ENCODE results near the gene UIMC1.
"Not testable (repeated sequence)": the region's sequence is repeated elsewhere in the genome, so short reads cannot be mapped to it uniquely, and the experiment has no call there.

The UIMC1 gene

DNA sequence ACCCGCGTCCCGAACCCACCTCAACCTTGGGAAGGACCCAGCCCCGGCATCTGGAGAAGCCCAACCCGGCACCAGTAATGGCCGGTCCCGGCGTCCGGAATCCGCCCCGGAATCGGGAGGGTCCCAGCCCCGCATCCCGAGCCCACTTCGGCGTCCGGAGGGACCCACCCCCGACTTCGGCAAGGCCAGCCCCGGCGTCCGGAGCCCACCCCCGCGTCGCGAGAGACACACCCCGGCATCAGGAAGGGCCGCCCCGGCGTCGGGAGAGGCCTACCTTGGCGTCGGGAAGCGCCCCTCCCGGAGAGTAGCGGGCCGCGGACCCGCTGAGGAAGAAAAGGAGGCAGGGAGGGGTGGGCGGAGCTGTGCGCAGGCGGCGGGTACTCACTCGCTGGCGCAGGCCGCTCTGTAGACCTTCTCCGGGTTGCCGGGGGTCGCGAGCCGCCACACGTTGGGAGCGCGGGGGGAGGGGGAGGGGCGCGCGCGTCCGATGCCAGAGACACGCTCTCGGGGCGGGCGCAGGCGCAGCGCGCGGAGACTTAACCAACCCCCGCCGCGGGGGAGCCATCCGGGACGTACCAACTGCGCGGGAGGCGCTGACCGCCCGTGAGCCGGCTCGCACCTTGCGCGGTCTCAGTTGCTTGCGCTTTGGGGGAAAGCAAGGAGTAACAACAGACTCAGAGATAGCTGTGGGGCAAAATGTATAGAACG is at the start of gene UIMC1:
UIMC1 (minus strand) TSS at position 515 of the 708 bp plus-strand sequence. CDS start 24,164 bp downstream, outside the sequence.
- DNase-seq = peak; percentile 92

DNA sequence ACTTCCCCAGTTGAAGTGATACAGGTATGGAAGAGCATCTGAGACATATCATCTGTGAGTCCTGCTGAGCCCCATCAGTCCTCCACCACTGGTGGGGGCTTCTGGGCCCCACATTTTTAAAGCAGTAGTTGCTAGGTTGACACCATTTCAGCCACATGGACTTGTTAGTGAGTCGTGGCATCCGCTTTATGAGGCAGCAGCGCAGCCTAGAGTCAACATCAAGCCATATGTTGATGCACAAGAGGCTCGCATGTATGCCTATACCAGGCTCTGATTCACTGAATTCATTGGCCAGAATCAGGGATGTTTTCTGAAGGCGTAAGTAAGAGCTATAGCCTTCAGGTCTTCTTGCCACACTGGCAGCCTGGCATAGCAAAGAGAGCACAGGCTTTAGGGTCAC is 42.7 kb upstream of the UIMC1 start:
- DNase-seq = no peak

DNA sequence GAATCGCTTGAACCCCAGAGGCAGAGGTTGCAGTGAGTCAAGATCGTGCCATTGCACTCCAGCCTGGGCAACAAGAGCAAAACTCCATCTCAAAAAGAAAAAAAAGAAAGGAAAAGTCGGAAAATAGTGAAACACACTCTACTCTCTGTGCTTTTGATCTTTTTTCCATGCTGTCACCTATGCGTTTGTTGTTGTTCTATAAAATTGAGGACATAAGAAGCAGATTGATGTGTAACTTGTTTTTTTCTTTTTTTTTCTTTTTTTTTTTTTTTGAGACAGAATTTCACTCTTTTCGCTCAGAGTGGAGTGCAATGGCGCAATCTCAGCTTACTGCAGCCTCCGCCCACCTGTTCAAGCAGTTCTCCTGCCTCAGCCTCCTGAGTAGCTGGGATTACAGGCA is 42.0 kb upstream of the UIMC1 start:
- DNase-seq = not testable (repeated sequence)

DNA sequence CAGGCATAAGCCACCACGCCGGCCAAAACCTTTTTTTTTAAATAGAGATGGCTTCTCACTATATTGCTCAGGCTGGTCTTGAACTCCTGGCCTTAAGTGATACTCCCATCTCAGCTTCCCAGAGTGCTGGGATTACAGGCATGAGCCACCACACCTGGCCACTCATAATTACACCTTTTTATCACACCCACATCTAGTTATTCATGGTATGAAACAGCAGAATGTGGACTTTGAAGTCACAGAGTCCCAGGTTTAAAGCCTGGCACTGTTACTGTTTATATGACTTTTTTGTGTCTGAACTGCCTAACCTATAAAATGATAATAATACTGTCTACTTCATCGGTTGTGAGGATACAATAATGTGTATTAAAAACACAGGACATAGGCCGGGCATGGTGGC is 39.1 kb upstream of the UIMC1 start:
- no peak for DNase-seq

DNA sequence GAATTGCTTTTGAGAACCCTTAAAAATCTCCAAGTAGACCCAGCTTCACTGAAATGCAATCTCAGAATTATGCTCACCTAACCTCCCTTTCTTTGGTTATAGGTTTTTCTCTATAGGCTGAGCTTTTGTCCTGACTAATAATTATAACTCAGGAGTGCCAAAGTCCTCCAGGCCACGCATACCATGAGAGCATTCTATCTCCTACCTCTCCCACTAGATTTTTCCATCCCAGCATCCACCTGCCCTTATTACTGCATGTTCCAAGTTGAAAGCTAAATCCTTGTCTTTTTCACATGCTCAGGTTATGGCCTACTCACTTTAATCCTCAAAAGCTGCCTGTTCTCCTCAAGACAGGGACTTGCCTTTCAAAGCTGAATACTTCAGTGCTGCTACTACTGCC is 38.1 kb upstream of the UIMC1 start:
- no peak for DNase-seq

DNA sequence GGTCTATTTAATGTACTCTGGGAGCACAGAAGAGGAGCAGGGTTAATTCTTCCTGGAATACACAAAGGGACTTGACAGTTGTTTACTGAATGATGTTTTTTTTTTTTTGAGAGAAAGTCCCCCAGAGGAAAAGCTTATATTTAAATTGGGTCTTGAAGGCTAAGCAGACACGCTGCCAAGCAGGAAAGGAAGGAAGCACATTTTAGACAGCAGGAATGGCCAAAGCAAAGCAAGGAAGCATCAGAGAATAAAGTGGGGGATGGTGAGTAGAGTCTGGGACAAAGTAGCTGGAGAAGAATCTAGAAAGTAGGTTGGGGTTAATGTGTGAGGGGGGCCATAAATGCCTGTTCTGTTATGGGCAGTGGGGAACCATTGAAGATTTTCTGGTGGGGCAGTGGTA is 37.4 kb upstream of the UIMC1 start:
- DNase-seq = no peak

DNA sequence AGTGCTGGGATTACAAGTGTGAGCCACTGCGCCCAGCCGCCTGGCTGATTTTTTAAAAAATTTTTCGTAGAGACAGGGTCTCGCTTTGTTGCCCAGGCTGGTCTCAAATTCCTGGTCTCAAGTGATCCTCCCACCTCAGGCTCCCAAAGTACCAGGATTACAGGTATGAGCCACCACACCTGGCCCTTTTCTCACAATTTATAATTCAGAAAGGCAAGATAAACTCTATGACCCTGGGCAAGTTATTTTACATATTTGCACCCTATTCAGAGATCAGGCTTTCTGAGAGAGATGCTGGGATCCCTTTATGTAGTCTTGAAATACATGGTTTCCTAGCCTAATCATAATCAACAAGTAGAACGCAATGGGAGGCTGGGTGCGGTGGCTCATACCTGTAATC is 36.5 kb upstream of the UIMC1 start:
- no peak for DNase-seq

DNA sequence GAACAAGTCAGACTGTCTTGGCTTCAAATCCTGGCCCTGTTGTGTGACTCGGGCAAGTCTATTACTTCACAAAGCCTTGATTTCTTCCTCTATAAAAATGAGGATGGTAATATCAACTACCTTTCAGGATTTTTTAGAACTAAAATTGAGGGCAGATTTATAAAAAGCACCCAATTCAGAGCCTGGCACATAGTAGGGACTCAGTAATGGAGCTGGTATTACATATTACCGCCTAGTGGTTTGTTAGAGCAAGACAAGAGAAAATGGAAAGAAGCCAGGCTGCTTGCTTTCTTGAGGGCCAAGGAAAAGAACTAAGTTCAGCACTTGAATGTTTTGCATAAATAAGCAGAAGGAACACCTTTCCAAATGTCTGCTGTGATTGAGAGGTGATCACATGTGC is 35.4 kb upstream of the UIMC1 start:
- DNase-seq = no peak

DNA sequence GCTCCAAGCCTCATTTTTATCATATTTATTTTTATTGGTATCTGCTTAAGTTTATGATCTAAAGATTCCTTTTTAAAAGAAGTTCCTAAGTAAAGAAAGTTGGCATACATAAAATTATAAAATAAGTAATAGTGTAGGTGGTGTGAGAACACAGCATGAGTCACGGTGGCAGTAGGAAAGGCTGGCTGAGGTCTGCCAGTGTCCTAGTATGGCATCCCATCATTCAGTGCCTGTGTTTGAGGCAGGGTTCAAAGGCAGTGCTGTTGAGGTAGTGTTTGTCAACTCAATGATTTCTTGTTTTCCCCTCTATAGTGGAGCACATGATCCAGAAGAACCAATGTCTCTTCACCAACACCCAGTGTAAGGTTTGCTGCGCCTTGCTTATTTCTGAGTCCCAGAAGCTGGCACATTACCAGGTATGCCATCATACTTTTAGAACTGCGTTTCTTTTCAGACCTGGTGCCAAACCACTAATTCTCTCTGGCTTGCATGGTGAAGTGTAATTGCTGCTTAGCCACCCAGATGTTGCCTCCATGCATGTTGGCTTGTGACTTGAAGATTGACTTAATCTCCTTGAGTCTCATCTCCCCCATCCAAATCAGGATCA is 34.3 kb upstream of the UIMC1 start:
- no peak for DNase-seq

DNA sequence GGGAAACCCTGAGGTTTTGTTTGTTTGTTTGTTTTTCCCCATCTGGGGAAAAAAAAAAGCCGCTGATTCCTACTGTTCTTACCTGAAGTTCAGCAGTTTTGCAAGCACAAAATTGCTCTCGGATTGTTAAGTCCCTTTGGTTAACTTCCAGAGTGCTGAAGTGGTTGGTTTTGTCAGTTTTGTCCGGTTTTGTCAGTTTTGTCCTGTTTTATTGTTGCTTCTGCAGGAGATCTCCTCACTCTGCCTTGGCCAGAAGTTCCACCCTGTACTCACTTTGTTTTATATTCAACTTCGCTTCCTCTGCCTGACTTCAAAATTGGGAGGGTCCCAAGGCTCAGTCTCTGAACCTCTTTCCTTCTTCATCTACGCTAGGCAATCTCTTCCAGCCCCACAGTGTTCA is 30.3 kb upstream of the UIMC1 start:
- no peak for DNase-seq

DNA sequence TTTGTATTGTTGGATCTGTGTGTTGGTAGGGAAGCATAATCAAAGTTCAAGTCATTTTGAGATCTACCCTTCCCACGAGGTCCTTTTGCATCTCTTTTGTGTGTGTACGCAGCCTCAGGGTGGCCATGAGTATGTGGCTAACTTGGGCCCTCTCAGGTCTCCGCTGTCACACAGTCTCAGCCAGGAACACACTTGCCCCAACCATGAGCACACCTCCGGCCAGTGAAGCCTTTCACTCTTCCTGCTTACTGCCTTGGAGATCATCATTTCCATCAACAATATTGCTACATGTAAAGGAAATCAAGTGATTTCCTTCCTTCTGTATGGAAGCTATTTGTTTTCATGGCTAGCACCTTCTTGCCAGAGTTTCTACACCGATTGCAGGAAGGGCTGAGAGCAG is 29.9 kb upstream of the UIMC1 start:
- DNase-seq = no peak

DNA sequence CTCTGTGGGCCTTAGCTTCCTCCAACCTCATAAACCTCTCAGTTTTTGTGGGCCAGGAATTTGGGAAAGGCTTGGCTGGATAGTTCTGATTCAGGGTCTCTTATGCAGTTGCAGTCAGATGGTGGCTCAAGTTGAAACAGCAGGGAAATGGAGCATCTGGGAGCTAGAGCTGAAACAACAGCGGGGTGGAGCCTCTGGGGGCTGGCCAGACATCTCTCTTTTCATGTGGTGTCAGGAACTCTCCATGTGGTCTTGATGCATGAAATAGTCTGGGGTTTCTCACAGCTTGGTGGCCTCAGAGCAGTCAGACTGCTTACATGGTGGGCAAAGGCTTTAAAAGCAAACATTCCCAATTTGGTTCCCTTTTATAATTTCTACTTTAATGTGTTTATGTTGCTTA is 29.4 kb upstream of the UIMC1 start:
- no peak for DNase-seq

DNA sequence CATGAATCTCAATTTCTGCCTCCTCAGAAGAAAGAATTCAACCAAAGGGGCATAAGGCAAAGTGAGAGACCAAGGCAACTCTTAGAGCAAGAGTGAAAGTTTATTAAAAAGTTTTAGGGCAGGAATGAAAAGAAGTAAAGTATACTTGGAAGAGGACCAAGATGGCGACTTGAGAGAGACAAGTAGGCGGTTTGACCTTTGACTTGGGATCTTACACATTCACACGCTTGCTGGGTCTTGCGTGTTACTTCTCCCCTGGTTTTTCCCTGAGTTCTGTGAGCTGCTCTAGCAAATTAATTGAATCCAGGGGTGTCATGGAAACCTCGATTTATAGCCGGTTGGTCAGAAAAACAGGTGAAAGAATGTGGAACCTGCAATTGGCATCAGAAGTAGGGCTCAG is 22.9 kb upstream of the UIMC1 start:
- DNase-seq = no peak

DNA sequence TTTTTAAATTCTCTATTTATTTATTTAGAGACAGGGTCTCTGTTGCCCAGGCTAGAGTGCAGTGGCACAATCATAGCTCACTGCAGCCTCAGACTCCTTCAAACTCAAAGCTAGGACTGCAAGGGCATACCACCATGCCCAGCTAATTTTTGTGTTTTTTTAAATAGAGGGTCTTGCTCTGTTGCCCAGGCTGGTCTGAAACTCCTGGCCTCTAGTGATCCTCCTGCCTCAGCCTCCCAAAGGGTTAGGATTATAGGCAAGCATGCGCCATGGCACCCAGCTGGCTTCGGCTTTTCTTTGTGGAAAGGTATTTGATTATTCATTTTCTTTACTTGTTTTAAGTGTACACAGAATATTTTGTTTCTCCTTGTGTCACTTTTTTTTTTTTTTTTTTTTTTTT is 21.1 kb upstream of the UIMC1 start:
- no peak for DNase-seq

DNA sequence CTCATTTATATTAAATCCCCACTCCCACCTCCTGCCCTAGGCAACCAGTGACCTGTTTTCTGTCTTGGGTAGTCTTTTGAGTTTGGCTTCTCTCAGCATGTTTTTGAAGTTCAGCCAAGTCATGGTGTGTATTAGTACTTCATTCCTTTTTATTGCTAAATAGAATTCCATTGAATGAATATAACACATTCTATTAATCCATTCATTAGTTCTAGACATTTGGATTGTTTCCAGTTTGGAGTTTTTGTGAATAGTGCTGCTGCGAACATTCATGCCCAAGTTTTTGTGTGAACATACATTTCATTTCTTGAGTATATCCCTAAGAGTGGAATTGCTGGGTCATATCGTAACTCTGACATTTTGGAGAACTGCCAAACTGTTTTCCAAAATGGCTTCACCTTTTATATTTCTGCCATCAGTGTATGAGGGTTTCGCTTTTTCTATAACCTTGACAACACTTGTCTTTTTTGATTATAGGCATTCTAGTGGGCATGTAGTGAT is 18.6 kb upstream of the UIMC1 start:
- DNase-seq = no peak

DNA sequence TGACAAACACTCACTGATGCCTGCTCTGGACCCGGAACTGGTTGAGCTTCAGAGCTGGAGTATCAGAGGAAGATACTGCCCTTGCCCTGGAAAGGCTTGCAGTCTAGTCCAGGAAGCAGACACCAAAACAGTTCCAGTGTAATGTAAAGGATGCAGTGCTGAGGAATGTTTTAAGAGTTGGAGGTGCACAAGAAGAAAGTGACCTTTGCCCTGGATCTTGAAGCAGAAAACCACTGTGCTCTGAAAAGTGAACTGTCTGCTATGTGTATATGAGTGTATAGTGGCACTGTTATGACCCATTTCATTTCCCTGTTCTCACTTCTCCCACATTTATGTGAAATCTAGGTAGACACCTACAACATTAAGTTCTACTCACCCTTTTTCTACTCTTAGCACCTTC is 18.0 kb upstream of the UIMC1 start:
- no peak for DNase-seq

DNA sequence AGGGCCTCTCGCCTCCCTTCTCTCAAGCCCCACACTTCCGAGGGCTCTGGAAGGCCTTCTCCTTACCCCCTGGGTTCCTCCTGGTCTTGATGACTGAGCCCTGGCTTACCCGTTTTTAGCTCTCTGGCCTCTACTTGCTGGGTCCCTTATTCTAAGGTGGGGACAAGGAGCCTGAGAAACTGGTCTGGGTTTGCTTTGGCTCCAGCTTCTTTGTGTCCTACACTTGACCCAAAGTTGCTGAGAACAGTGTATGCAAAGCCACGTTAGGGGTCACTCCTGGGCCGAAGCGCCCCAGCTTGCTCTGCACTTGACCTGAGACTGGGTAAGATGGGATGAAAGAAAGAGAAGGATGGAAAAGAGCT is 16.7 kb upstream of the UIMC1 start:
- no peak for DNase-seq

DNA sequence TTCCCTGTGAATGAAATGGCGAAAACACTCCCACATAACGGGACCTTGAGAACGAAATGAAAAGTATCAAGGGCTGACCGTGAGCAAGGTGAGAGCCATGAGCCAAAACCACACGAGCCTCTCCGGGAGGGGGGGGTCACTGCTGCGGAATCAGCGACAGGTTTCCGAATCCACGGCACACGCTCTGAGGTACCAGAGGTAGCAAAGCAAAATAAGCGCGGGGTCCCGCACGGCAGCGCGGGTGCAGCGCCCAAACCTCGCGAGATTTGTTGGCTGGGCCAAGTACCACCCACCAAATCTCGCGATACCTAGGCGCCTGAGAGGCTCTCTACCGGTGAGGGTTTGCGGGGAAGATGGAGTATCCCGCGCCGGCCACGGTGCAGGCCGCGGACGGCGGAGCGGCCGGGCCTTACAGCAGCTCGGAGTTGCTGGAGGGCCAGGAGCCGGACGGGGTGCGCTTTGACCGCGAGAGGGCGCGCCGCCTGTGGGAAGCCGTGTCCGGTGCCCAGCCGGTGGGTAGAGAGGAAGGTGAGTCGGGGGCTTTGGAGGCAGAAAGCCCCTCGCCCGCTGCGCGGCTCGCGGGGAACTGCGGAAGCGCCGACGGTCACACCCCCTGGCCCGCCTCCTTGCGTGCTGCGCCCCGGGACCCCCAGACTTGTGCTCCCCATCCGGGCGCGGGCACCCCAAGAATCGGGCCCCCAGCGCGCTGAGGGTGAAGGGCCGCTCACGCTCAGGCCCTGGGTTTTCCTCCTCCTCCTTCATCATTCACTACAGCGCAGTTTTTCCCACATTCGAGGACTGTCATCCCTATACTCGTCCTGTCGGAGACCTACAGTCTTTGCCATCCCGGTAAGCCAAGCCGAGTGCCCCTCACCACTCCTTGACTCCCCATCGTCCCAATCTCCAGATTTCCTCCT is 16.1 kb upstream of the UIMC1 start, which contains the start of gene ZNF346:
ZNF346 (plus strand) TSS at position 311 of the 917 bp plus-strand sequence; CDS start at position 354, 43 bp downstream.
- DNase-seq = peak; percentile 89

DNA sequence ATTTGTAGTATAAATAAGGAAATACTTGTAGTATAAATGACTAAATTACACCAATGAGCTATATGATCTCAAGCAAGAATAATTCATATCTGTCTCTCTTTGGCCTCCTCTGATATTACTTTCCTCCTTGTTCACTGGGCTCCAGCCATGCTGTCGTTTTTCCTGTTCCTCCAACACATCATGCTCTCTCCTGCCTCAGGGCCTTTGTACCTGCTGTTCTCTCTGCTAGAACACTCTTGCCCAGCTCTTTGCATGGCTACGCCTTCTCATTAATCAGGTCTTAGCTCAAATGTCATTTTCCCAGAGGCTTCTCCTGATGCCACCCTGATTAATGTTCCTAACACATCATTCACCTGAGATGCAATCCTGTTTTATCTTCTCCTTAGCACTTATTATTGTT is 13.5 kb upstream of the UIMC1 start:
- no peak for DNase-seq

DNA sequence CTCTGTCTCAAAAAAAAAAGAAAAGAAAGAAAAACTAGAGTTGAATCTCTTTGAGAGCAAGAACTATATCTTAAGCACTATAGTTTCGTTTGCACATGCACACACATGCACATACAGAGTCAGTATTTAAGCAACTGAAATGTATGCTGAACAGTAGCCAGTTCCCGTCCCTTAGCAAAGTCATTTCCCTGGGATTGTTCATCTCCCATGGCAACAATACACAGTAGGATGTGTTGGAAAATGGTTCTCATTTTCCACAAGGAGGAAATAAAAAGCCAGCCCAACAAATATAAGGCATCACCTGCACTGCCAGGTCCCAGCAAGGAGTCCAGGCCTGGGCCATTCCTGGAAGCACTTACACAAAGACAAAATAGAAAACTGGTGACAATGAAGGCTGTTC is 11.8 kb upstream of the UIMC1 start:
- DNase-seq = no peak

DNA sequence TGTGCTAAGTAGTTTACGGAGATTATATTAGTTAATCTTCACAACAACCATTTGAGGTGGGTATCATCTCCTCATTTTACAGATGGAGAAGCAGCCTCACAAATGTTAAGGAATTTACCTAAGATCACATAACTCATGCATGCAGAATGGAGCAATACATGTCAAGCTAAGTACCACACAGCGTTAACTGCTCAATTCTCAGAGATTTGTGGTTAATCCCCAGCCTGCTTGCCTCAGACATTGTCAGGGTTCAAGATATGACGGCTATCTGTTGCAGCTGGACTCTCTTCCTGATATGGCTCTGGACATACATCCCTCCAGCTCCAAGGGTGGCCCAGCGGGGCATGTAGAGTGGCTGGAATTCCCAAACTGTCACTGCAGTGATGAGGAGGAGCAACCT is 8.6 kb upstream of the UIMC1 start:
- DNase-seq = no peak

DNA sequence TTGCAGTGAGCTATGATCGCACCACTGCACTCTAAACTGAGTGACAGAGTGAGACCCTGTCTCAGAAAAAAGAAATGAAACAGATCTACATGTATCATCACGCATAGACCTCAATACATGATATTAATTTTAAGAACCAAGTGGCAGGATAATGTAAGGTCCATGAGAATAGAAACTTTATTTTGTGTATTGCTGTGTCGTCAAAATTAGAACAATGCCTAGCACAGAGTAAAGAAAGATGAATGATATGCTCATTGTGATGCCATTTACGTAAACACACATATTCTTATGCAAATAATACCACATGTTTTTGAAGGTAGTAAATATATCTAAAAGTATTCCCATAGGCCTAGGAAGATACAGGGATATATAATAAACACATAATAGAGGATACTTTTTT is 3.6 kb upstream of the UIMC1 start:
- DNase-seq = no peak

DNA sequence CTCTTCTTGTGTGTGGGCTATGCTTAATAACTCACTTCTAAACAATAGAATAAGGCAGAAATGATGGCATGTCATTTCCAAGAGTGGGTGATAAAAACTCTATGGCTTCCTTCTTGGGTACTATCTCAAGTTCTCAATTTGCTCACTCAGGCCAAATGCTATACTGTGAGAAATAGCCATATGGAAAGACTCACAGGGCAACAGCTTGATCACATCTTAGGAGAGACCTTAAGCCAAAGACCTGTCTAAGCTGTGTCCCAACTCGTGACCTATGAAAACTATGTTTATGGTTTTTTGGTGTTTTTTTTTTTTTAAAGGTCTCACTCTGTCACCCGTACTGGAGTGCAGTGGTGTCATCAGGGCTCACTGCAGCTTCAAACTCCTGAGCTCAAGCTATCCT is 2.1 kb upstream of the UIMC1 start:
- no peak for DNase-seq

Measured in stimulated activated CD4-positive, alpha-beta T cell treated with anti-CD3 and anti-CD28 coated beads, Interleukin-12 subunit alpha, Interleukin-12 subunit beta, amount 100 ng/mL, for 4 hours (primary cell).